K562 (cell line): ENCODE measurements around the gene ZSCAN21. TPM values are rescaled to one million over a fixed set of nuclear protein-coding genes. Genes with fewer than 3 reads are reported as not detected.
A peak's percentile ranks its signal among the peaks of the same experiment; 100 is the strongest.

Experiments used
- BDP1 ChIP-seq: IDR thresholded peaks from 3 replicates; pipeline ENCODE4 v1.6.1; 2011; ENCODE audit not compliant: insufficient read length, insufficient read depth
- GATAD2A ChIP-seq: fragments of 450-650 bp; IDR thresholded peaks from 2 replicates; pipeline ENCODE4 v1.6.1; 2017
- GTF2F1 ChIP-seq: IDR thresholded peaks from 2 replicates; pipeline ENCODE4 v1.6.1; 2011; ENCODE audit warnings: low read depth, low read length, improper control_type of control experiment
- HDAC8 ChIP-seq: fragments of 450-650 bp; IDR thresholded peaks from 2 replicates; pipeline ENCODE4 v1.6.1; 2016; ENCODE audit warnings: mild to moderate bottlenecking, missing genetic modification characterization, moderate library complexity, missing compliant biosample characterization
- HNRNPUL1 ChIP-seq: fragments of 200-400 bp; formaldehyde crosslinking; IDR thresholded peaks from 2 replicates; pipeline ENCODE4 v1.6.1; 2017; ENCODE audit warnings: low read length
- L3MBTL2 ChIP-seq: fragments of 450-650 bp; IDR thresholded peaks from 2 replicates; pipeline ENCODE4 v1.6.1; 2016; ENCODE audit warnings: mild to moderate bottlenecking, moderate library complexity
- MIER1 ChIP-seq: fragments of 450-650 bp; IDR thresholded peaks from 2 replicates; pipeline ENCODE4 v1.6.1; 2016; ENCODE audit warnings: antibody characterized with exemption, mild to moderate bottlenecking, low read depth
- NEUROD1 ChIP-seq: fragments of 150-350 bp; IDR thresholded peaks from 2 replicates; pipeline ENCODE4 v1.6.1; 2014; ENCODE audit warnings: borderline replicate concordance, low read length, low read depth; ENCODE audit not compliant: partially characterized antibody
- NFXL1 ChIP-seq: fragments of 450-650 bp; formaldehyde crosslinking; IDR thresholded peaks from 2 replicates; pipeline ENCODE4 v1.4.0; 2021; ENCODE audit warnings: mild to moderate bottlenecking
- PHB ChIP-seq: fragments of 250-450 bp; sonication (Bioruptor Pico); IDR thresholded peaks from 2 replicates; pipeline ENCODE4 v1.5.0; 2021
- PTBP1 ChIP-seq: fragments of 200-400 bp; formaldehyde crosslinking; IDR thresholded peaks from 2 replicates; pipeline ENCODE4 v1.6.1; 2017; ENCODE audit warnings: low read depth, low read length
- TAF15 ChIP-seq: fragments of 200-400 bp; formaldehyde crosslinking; IDR thresholded peaks from 2 replicates; pipeline ENCODE4 v1.6.1; 2017; ENCODE audit warnings: mild to moderate bottlenecking, low read depth, low read length, moderate library complexity
- TCF3 ChIP-seq: sonication (generic); formaldehyde crosslinking; IDR thresholded peaks from 2 replicates; pipeline ENCODE4 v1.4.0; 2020; ENCODE audit warnings: mild to moderate bottlenecking, missing genetic modification reagents
- ZNF217 ChIP-seq: sonication (generic); formaldehyde crosslinking; IDR thresholded peaks from 2 replicates; pipeline ENCODE4 v1.8.0; 2022; ENCODE audit warnings: mild to moderate bottlenecking, missing genetic modification reagents
- ZNF239 ChIP-seq: fragments of 250-450 bp; sonication (Bioruptor Pico); IDR thresholded peaks from 2 replicates; pipeline ENCODE4 v1.4.0; 2020; ENCODE audit warnings: mild to moderate bottlenecking
- ZNF75A ChIP-seq: fragments of 450-650 bp; formaldehyde crosslinking; IDR thresholded peaks from 2 replicates; pipeline ENCODE4 v1.4.0; 2020; ENCODE audit warnings: mild to moderate bottlenecking
- ZNF780A ChIP-seq: fragments of 250-450 bp; sonication (Bioruptor Pico); IDR thresholded peaks from 2 replicates; pipeline ENCODE4 v1.5.0; 2021; ENCODE audit warnings: mild to moderate bottlenecking
- ZSCAN29 ChIP-seq: fragments of 450-650 bp; IDR thresholded peaks from 2 replicates; pipeline ENCODE4 v1.6.1; 2017
- polyA plus RNA-seq, 8 experiments: library from polyadenylated mRNA; depleted of rRNA in 4 of 8; stranded (reverse) in 5 of 8; unstranded in 3 of 8; fragments of >200 nt; fragmentation: Nextera tagmentation in 2 of 8; fragmentation: Illumina TruSeq in 1 of 8; extraction: Ambion mirVana in 2 of 8; extraction: Trizol in 1 of 8; gene quantifications; 2 replicates each; pipeline versions ENCODE4 v1.2.1 to v1.2.3, GENCODE V29; 2011 to 2014; ENCODE audit warnings: inconsistent platforms in 1 of 8, missing spikeins in 1 of 8
- total RNA-seq, 7 experiments: library from RNA; depleted of rRNA in 6 of 7; stranded (reverse); fragments of >200 nt in 6 of 7; fragmentation: Illumina TruSeq in 2 of 7; extraction: Trizol in 2 of 7; gene quantifications; 2 replicates each; pipeline versions ENCODE4 v1.2.1 to v1.2.3, GENCODE V29; 2011 to 2021; ENCODE audit warnings: low replicate concordance in 1 of 7
- TF ChIP-seq, protein P1 (sequence below): fragments of 450-650 bp; IDR thresholded peaks from 2 replicates; pipeline ENCODE4 v1.6.1; 2016; ENCODE audit warnings: mild to moderate bottlenecking
- TF ChIP-seq, protein P2 (sequence below), 2 experiments: IDR thresholded peaks; 2 replicates each; pipeline ENCODE4 v1.6.1; 2012; ENCODE audit warnings: improper control_type of control experiment in 2 of 2, low read depth in 2 of 2, low read length in 2 of 2, borderline replicate concordance in 1 of 2
- TF ChIP-seq, protein P3 (sequence below): fragments of 250-450 bp; sonication (Bioruptor Pico); IDR thresholded peaks from 2 replicates; pipeline ENCODE4 v1.8.0; 2022; ENCODE audit warnings: moderate library complexity, mild to moderate bottlenecking, inconsistent platforms
- TF ChIP-seq, protein P4 (sequence below): fragments of 450-650 bp; IDR thresholded peaks from 2 replicates; pipeline ENCODE4 v1.7.0; 2016; ENCODE audit warnings: borderline replicate concordance
- TF ChIP-seq, protein P5 (sequence below): fragments of 450-650 bp; IDR thresholded peaks from one replicate; pipeline ENCODE4 v1.6.1; 2018; ENCODE audit warnings: mild to moderate bottlenecking, moderate library complexity; ENCODE audit not compliant: partially characterized antibody

The ZSCAN21 gene
- total and polyA plus RNA-seq, 9 of the 15 experiments (the other 6 are each of a cell fraction or from before 2014, with no cell fraction given), result 5.9 to 15.5 (median 13.2) TPM

DNA sequence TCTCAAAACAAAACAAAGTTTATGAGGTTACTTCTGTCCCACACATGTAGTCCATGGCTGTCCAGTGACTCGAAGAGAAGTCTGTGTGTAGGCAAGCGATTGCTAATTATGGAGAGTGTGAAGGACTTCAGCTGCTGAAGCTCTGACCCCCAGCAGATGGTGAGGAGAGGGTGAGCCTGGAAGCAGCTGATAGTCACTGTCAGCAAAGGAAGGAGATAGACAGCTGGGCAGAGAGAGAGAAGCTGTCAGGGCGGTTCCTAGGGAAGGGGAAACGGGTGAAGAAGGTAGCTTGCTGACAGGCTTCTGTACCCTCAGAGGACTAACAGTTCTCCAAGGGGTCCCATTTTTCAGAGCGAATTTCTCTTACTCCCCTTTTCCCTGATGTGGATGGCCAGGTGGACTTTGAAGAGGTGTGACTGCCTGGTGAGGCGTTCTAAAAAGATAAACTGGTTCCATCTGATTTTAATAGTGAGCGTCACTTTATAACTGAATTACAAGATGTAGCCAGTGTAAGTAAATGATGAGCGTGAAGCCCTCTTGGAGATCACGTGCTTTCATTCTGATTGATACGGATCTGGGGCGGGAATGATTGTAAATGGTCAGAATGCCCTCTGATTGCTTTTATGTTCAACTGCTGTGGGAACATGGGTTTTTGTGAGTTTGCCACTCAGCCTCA lies 12.1 kb downstream of the ZSCAN21 start (continued):
- TF ChIP-seq ZNF780A (CRISPR knock-in tag), result no peak
- TF ChIP-seq, protein P1, sequence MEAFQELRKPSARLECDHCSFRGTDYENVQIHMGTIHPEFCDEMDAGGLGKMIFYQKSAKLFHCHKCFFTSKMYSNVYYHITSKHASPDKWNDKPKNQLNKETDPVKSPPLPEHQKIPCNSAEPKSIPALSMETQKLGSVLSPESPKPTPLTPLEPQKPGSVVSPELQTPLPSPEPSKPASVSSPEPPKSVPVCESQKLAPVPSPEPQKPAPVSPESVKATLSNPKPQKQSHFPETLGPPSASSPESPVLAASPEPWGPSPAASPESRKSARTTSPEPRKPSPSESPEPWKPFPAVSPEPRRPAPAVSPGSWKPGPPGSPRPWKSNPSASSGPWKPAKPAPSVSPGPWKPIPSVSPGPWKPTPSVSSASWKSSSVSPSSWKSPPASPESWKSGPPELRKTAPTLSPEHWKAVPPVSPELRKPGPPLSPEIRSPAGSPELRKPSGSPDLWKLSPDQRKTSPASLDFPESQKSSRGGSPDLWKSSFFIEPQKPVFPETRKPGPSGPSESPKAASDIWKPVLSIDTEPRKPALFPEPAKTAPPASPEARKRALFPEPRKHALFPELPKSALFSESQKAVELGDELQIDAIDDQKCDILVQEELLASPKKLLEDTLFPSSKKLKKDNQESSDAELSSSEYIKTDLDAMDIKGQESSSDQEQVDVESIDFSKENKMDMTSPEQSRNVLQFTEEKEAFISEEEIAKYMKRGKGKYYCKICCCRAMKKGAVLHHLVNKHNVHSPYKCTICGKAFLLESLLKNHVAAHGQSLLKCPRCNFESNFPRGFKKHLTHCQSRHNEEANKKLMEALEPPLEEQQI, result no peak
- no peak for TF ChIP-seq NEUROD1
- TF ChIP-seq ZNF239 (CRISPR knock-in tag), result no peak
- no peak for TF ChIP-seq L3MBTL2
- no peak for TF ChIP-seq GATAD2A
- TF ChIP-seq, protein P2, sequence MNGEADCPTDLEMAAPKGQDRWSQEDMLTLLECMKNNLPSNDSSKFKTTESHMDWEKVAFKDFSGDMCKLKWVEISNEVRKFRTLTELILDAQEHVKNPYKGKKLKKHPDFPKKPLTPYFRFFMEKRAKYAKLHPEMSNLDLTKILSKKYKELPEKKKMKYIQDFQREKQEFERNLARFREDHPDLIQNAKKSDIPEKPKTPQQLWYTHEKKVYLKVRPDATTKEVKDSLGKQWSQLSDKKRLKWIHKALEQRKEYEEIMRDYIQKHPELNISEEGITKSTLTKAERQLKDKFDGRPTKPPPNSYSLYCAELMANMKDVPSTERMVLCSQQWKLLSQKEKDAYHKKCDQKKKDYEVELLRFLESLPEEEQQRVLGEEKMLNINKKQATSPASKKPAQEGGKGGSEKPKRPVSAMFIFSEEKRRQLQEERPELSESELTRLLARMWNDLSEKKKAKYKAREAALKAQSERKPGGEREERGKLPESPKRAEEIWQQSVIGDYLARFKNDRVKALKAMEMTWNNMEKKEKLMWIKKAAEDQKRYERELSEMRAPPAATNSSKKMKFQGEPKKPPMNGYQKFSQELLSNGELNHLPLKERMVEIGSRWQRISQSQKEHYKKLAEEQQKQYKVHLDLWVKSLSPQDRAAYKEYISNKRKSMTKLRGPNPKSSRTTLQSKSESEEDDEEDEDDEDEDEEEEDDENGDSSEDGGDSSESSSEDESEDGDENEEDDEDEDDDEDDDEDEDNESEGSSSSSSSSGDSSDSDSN (IDR thresholded peaks at IDR 0.05; ENCODE audit: borderline replicate concordance in 1 of 2, low read depth in 2 of 2, low read length in 2 of 2), result no peak
- TF ChIP-seq GTF2F1, result no peak
- no peak for TF ChIP-seq ZSCAN29
- TF ChIP-seq MIER1, result no peak
- no peak for TF ChIP-seq ZNF75A
- peak; percentile 96 for TF ChIP-seq TCF3 (CRISPR knock-in tag)
- TF ChIP-seq, protein P3, sequence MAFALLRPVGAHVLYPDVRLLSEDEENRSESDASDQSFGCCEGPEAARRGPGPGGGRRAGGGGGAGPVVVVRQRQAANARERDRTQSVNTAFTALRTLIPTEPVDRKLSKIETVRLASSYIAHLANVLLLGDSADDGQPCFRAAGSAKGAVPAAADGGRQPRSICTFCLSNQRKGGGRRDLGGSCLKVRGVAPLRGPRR (CRISPR knock-in tag), result no peak
- TF ChIP-seq, protein P4, sequence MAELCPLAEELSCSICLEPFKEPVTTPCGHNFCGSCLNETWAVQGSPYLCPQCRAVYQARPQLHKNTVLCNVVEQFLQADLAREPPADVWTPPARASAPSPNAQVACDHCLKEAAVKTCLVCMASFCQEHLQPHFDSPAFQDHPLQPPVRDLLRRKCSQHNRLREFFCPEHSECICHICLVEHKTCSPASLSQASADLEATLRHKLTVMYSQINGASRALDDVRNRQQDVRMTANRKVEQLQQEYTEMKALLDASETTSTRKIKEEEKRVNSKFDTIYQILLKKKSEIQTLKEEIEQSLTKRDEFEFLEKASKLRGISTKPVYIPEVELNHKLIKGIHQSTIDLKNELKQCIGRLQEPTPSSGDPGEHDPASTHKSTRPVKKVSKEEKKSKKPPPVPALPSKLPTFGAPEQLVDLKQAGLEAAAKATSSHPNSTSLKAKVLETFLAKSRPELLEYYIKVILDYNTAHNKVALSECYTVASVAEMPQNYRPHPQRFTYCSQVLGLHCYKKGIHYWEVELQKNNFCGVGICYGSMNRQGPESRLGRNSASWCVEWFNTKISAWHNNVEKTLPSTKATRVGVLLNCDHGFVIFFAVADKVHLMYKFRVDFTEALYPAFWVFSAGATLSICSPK, result no peak
- no peak for TF ChIP-seq NFXL1 (CRISPR knock-in tag)
- TF ChIP-seq PTBP1, result no peak
- TF ChIP-seq, protein P5, sequence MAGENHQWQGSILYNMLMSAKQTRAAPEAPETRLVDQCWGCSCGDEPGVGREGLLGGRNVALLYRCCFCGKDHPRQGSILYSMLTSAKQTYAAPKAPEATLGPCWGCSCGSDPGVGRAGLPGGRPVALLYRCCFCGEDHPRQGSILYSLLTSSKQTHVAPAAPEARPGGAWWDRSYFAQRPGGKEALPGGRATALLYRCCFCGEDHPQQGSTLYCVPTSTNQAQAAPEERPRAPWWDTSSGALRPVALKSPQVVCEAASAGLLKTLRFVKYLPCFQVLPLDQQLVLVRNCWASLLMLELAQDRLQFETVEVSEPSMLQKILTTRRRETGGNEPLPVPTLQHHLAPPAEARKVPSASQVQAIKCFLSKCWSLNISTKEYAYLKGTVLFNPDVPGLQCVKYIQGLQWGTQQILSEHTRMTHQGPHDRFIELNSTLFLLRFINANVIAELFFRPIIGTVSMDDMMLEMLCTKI, result no peak
- no peak for TF ChIP-seq ZNF217 (CRISPR knock-in tag)
- TF ChIP-seq TAF15, result no peak
- TF ChIP-seq HDAC8 (tag), result no peak
- TF ChIP-seq PHB, result no peak
- no peak for TF ChIP-seq BDP1
- no peak for TF ChIP-seq HNRNPUL1
